SH-SY5Y (cell line): ENCODE data around the gene PPFIA4.

Experiments
- GATA2 ChIP-seq: IDR thresholded peaks from 2 replicates; pipeline ENCODE4 v1.6.1; 2011; ENCODE audit warnings: mild to moderate bottlenecking, low read depth, low read length
- GATA3 ChIP-seq: IDR thresholded peaks from 2 replicates; pipeline ENCODE4 v1.6.1; 2011; ENCODE audit warnings: low read depth, mild to moderate bottlenecking, low read length, moderate library complexity

DNA sequence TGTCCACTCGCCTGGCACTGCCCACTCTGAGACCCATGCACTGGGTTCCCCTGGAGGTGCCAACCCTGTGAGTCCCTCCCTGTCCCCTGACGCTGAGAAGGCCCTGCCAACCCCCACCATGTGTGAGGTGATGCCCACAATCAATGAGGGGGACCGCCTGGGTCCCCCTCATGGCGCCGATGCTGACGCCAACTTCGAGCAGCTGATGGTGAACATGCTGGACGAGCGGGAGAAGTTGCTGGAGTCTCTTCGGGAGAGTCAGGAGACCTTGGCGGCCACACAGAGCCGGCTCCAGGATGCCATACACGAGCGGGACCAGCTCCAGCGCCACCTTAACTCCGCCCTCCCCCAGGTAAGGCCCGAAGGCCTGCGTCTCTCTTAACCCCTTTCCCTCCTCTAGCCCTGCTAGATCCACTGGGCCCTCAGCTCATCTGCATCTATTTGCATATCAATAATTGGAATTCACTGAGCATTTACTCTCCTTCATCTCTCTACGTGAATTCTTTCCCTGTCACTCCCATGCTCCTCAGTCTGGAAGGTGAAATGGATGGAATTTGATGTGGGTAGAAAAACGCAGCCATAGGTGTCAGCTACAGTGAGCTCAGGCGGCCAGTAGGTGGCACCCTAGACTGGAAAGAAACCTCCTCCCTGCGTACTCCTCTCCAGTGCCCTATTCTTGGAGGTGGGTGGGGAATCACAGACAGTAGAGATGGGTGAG is 12.8 kb downstream of the PPFIA4 start:
- TF ChIP-seq GATA2 (no peak), GATA3 (no peak)
